Measurements from ENCODE around the gene SATB2. TPM values are rescaled to one million over a fixed set of nuclear protein-coding genes. Genes with fewer than 3 reads are reported as not detected.

The SATB2 gene
- total and polyA plus RNA-seq, 2 experiments from 2014 or later: 3.0 to 9.9 TPM

DNA sequence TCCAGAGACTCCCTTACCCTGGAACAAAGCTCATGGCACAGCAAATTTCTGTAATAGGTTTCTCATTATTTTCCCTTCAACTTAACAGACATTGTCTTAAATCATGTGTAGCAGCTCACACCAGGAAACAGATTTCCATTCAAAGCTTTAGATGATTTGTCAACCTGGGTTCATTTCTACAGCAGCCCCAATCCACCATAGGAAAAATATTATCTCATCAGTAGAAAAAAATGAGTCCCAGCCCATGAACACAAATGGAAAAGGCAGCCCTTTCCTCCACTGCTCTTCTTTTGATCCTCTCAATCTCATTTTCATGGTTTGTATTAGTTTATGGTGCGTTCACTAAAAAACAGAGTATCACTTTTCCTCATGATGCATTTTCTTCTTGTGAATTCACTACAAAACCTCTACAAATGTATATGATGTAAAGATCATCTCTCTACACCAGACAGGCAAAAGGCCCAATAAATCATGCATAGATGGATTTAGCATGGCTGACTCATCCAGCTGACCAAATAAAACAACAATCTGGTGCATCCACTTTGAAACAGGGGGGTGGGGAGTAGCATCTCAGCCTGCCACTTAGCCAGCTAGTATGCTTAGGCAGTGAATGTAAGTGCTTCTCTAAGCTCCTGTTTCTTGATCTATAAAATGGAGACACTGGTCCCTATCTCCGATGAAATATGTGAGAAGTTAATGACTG lies 78.6 kb downstream of the SATB2 start:
- no peak overlapping the region for H3K27ac ChIP-seq
- peaks cover 3% of the 10 kb centered on the region; the same call in 1 of the 2 replicates for H3F3A ChIP-seq (ENCODE audit: insufficient read depth)
- in situ Hi-C loops (cut with MboI): no loop called here
- no peaks in the 10 kb centered on the region for H3K27me3 ChIP-seq (replicated peaks; ENCODE audit: insufficient read depth)
- no peak for TF ChIP-seq EZH2 (IDR thresholded peaks at IDR 0.05; ENCODE audit: insufficient read depth, poor library complexity, severe bottlenecking)
- no peak for TF ChIP-seq EZH2phosphoT487 (IDR thresholded peaks at IDR 0.05; ENCODE audit: insufficient read depth, low read depth)
- no peaks in the 10 kb centered on the region for H4K20me1 ChIP-seq (ENCODE audit: insufficient read depth)
- no peak overlapping the region for H2AFZ ChIP-seq
- H3K9ac ChIP-seq: no peak overlapping the region
- no peaks in the 10 kb centered on the region for H3K79me2 ChIP-seq (ENCODE audit: insufficient read depth)
- DNase-seq: peak; percentile 42
- H3K9me2 ChIP-seq (ENCODE audit: insufficient read depth): no peaks in the 10 kb centered on the region
- no peak overlapping the region for H3K4me3 ChIP-seq
- WGBS, 2 experiments (ENCODE audit: low coverage in 1 of 2, low lambda C conversion rate in 2 of 2, missing lambda C conversion rate in 2 of 2): 96 to 98% methylated on average over 2 of the region's 2 CpGs
- no peaks in the 10 kb centered on the region for H3K9me3 ChIP-seq (ENCODE audit: low read depth)
- H3K4me2 ChIP-seq (ENCODE audit: unreplicated experiment): no peak overlapping the region
- 0 out of 2 replicates have a peak, but pooled peaks cover 6% of the 10 kb centered on the region for H3K4me1 ChIP-seq (ENCODE audit: insufficient read depth)
- H3K36me3 ChIP-seq (ENCODE audit: low read depth): 0 out of 2 replicates have a peak, but pooled peaks cover 7% of the 10 kb centered on the region

DNA sequence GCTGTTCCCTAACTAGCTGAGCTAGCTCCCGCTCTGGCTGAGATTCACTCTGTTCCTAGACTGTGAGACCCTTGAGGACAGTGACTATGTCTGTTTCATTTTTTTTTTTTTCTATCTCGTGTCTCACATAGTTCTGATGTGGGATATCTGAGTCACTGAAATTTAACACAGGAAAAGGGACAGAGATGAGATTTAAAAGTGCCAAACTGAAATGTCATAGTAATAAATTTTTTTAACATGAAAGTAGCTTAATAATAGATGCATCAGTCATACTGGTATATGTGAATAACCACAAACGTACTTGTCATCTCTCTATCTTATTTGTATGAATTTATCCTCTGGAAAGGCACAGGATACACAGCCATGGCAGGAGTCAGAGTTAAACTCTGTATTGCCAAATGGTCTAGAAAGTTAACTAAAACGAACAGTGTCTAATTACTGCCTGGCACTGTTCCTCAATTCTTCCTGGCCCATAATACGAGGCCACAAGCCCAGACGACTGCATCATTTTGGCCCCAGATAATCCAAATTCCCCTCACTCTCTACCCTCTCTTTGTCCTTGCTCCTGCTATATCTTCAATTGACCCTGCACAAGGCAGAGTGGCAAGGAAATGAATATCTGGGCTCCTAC lies 87.5 kb downstream of the SATB2 start:
- Histone ChIP-seq H3K27ac (peak overlapping the region; percentile 51), H3K4me2 (ENCODE audit: unreplicated experiment) (peak overlapping the region; percentile 43), H3F3A (ENCODE audit: insufficient read depth) (peaks cover 24% of the 10 kb centered on the region), H3K9me2 (ENCODE audit: insufficient read depth) (no peaks in the 10 kb centered on the region), H2AFZ (no peak overlapping the region), H3K4me3 (no peak overlapping the region), H3K79me2 (ENCODE audit: insufficient read depth) (no peaks in the 10 kb centered on the region), H3K9me3 (ENCODE audit: low read depth) (no peaks in the 10 kb centered on the region), H3K36me3 (ENCODE audit: low read depth) (peaks cover 6% of the 10 kb centered on the region; the same call in 1 of the 2 replicates), H3K27me3 (replicated peaks; ENCODE audit: insufficient read depth) (no peaks in the 10 kb centered on the region), H4K20me1 (ENCODE audit: insufficient read depth) (no peaks in the 10 kb centered on the region), H3K9ac (no peak overlapping the region), H3K4me1 (ENCODE audit: insufficient read depth) (peaks cover 33% of the 10 kb centered on the region)
- TF ChIP-seq EZH2 (IDR thresholded peaks at IDR 0.05; ENCODE audit: insufficient read depth, poor library complexity, severe bottlenecking) (no peak), EZH2phosphoT487 (IDR thresholded peaks at IDR 0.05; ENCODE audit: insufficient read depth, low read depth) (peak; percentile 79; the same call in 1 of the 2 replicates)
- 19 to 20% methylated on average over 6 of the region's 6 CpGs for WGBS, 2 experiments (ENCODE audit: low coverage in 1 of 2, low lambda C conversion rate in 2 of 2, missing lambda C conversion rate in 2 of 2)
- peak; percentile 68 for DNase-seq
- in situ Hi-C loops (cut with MboI): no loop called here

DNA sequence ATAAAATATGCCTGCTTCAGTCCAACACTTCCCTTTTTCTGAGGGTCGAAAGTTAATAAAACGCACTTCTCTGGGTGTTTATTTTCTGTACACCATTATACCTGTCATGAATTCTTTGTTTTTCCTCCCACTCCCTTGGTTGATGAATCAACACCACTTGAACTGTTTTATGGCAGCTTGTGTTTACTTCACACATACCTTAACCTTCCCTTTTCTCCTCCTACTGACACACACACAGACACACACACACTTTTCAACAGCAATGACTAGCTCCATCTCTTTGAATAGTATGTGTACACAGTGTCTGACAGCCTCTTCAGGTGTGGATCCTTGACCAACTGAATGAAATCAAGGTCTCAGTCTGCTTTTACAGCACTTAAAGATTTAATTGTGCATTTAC lies 91.3 kb downstream of the SATB2 start:
- H3K36me3 ChIP-seq (ENCODE audit: low read depth): no peaks in the 10 kb centered on the region; the same call in 1 of the 2 replicates
- H3K4me2 ChIP-seq (ENCODE audit: unreplicated experiment): no peak overlapping the region
- peaks cover 31% of the 10 kb centered on the region for H3K4me1 ChIP-seq (ENCODE audit: insufficient read depth)
- H4K20me1 ChIP-seq (ENCODE audit: insufficient read depth): no peaks in the 10 kb centered on the region
- H3K9ac ChIP-seq: no peak overlapping the region
- no peak for DNase-seq
- no peak overlapping the region for H2AFZ ChIP-seq
- no peak overlapping the region for H3K27ac ChIP-seq
- H3K4me3 ChIP-seq: no peak overlapping the region
- no peaks in the 10 kb centered on the region for H3K27me3 ChIP-seq (replicated peaks; ENCODE audit: insufficient read depth)
- 95% methylated on average over 2 of the region's 2 CpGs for WGBS, 2 experiments (ENCODE audit: low coverage in 1 of 2, low lambda C conversion rate in 2 of 2, missing lambda C conversion rate in 2 of 2)
- no peak for TF ChIP-seq EZH2phosphoT487 (IDR thresholded peaks at IDR 0.05; ENCODE audit: insufficient read depth, low read depth)
- TF ChIP-seq EZH2 (IDR thresholded peaks at IDR 0.05; ENCODE audit: insufficient read depth, poor library complexity, severe bottlenecking): no peak
- no peaks in the 10 kb centered on the region for H3K9me3 ChIP-seq (ENCODE audit: low read depth)
- peaks cover 21% of the 10 kb centered on the region for H3F3A ChIP-seq (ENCODE audit: insufficient read depth)
- in situ Hi-C loops (cut with MboI): no loop called here
- no peaks in the 10 kb centered on the region for H3K79me2 ChIP-seq (ENCODE audit: insufficient read depth)
- H3K9me2 ChIP-seq (ENCODE audit: insufficient read depth): no peaks in the 10 kb centered on the region

DNA sequence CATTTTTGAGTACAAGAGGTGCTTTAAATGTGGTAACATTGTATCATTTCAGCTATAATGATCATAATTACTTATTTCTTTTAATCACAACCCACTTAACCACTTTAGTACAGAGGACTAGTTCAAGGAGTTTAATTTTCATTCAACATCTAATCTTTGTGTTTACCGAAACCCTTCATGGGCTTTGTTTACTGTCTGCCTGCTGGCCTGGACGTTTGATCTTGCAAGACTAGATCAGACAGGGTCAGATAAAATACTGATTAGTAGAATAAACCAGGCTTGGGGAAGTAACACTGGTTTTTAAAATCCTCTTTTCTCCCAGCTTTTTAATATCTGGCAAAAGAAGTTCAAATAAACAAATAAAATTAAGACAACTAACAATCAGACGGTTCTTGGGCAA lies 93.6 kb downstream of the SATB2 start:
- no peaks in the 10 kb centered on the region for H3K27me3 ChIP-seq (replicated peaks; ENCODE audit: insufficient read depth)
- H3K4me3 ChIP-seq: no peak overlapping the region
- H3F3A ChIP-seq (ENCODE audit: insufficient read depth): no peaks in the 10 kb centered on the region
- H3K36me3 ChIP-seq (ENCODE audit: low read depth): no peaks in the 10 kb centered on the region; the same call in 1 of the 2 replicates
- H3K79me2 ChIP-seq (ENCODE audit: insufficient read depth): no peaks in the 10 kb centered on the region
- H3K27ac ChIP-seq: no peak overlapping the region
- H3K4me1 ChIP-seq (ENCODE audit: insufficient read depth): peaks cover 9% of the 10 kb centered on the region; the same call in 1 of the 2 replicates
- in situ Hi-C loops (cut with MboI): no loop called here
- H3K9me2 ChIP-seq (ENCODE audit: insufficient read depth): no peaks in the 10 kb centered on the region
- H2AFZ ChIP-seq: no peak overlapping the region
- DNase-seq: no peak
- no peak for TF ChIP-seq EZH2phosphoT487 (IDR thresholded peaks at IDR 0.05; ENCODE audit: insufficient read depth, low read depth)
- TF ChIP-seq EZH2 (IDR thresholded peaks at IDR 0.05; ENCODE audit: insufficient read depth, poor library complexity, severe bottlenecking): no peak
- H3K4me2 ChIP-seq (ENCODE audit: unreplicated experiment): no peak overlapping the region
- no peak overlapping the region for H3K9ac ChIP-seq
- no peaks in the 10 kb centered on the region for H3K9me3 ChIP-seq (ENCODE audit: low read depth)
- 99% methylated on average over 3 of the region's 3 CpGs for WGBS, 2 experiments (ENCODE audit: low coverage in 1 of 2, low lambda C conversion rate in 2 of 2, missing lambda C conversion rate in 2 of 2)
- H4K20me1 ChIP-seq (ENCODE audit: insufficient read depth): no peaks in the 10 kb centered on the region

All from GM23248 (cell line).